T-helper 1 cell (primary cell): ENCODE data around the gene ORC5.
"Not testable (repeated sequence)": the region's sequence is repeated elsewhere in the genome, so short reads cannot be mapped to it uniquely, and the experiment has no call there.

ENCODE experiments used
- DNase-seq, 5 donors: peaks; one replicate each; pipeline ENCODE4 v3.0.0-alpha.2; 2012 to 2020

Gene ORC5

DNA sequence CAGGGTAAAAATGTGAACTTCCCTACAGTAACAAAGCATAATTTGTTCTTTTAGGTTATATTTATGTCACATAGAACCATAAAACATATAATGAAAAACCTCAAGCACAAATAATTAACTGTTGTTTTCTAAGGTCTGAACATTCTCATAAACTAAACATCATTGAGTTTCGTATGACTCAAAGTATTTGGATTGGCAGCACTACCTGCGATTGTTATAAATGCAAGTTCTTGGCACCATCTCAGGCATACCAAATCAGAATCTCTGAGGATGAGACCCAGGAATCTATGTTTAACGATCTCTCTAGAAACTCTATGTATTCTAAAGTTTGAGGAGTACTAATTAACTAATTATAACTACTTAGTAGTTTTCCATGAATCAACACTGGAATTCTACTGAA lies 22.5 kb downstream of the ORC5 start:
- no peak for DNase-seq

DNA sequence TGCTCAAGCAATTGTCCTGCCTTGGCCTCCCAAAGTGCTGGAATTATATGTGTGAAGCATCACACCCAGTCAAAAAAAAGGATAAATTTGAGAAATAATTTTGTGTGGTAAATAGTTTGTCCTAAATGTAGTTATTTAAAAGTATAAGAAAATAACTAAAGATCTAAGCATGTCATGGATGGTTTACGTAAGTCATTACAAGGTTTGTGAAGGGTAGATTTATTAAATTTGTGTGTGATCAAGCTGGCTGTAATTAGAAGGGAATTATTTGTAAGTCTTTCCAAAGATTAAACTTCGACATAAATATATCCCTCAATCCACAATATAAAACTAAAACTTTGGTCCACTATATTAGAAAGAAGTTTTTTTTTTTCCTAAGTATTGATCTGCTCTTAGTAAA lies 28.6 kb downstream of the ORC5 start:
- no peak for DNase-seq

DNA sequence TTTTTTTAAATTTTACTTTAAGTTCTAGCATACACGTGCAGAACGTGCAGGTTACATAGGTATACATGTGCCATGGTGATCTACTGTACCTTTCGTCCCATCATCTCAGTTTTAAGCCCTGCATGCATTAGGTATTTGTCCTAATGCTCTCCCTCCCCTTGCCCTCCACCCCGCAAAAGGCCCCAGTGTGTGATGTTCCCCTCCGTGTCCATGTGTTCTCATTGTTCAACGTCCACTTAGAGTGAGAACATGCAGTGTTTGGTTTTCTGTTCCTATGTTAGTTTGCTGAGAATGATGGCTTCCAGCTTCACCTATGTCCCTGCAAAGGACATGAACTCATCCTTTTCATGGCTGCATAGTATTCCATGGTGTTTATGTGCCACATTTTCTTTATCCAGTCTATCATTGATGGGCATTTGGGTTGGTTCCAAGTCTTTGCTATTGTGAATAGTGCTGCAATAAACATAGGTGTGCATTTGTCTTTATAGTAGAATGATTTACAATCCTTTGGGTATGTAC lies 30.2 kb downstream of the ORC5 start:
- not testable (repeated sequence) for DNase-seq

DNA sequence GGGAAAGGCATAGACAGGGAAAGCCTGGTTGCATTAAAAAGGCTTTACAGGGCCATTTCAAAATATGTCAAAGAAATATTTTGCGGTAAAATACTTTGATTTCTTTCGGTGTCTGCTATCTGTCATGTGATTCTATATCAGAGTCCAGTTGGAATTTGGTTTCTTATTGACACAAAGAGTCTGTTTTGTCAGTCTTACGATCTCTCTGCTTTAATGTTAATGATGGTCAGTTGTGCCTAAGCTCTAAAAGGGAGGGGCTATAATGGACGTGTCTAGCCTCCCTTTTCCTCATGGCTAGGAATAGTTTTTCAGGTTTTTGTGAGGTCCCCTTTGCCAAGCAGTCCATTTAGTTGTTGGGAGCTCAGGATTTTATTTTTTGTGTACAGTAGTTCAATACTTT lies 31.5 kb downstream of the ORC5 start:
- no peak for DNase-seq

DNA sequence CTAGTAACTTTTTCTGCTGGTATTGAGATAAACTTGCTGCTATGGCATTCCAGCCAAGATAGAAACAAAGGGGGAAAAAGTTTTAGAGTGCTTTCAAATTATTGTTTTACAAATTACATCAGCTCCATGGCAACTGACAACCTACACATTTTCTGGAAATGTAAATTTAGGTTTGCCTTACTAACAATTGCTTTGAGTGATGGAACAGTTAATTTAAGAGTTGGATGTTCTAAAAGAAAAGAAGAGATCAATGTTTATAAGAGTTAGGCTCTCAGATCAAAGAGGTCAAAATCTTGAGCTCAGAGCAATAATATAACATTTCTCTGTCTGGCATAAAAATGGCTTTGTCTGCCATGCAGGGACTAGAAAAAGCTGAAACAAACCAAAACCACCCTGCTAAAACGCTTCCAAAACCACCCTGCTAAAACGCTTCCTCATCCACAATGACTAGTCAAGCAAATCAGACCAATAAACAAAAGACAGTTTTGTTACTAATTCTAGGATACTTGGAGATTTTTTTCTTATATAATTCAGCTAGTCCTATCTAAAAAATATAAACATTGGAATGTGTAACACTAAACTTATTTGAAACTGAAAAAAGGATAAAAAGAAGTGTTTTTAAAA lies 32.3 kb downstream of the ORC5 start:
- DNase-seq = no peak

DNA sequence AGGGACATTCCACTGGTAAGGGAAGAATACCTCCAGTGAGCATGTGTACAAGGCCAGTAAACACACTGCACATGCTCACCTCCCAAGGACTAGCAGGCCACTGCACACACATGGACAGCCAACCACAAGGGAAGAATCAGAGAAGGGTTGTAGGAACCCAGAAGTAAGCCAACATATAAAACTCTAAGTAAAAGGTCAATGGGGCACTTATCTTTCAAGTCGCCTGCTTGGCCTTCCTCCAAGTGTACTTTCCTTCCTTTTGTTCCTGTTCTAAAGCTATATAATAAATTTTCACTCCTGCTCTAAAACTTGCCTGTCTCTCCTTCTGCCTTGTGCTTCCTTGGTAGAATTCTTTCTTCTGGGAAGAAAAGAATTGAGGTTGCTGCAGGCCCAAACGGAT lies 33.0 kb downstream of the ORC5 start:
- DNase-seq = no peak

DNA sequence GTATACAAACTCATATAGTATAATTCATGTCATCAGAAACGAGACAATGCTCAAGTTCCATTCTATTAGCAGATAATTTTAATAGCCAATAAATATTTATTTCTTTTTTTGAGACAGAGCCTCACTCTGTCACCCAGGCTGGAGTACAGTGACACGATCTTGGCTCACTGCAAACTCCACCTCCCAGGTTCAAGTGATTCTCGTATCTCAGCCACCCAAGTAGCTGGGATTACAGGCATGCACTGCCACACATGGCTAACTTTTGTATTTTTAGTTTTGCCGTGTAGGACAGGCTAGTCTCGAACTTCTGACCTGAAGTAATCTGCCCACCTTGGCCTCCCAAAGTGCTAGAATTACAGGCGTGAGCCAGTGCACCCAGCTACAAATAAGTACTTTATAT lies 45.7 kb downstream of the ORC5 start:
- no peak for DNase-seq

DNA sequence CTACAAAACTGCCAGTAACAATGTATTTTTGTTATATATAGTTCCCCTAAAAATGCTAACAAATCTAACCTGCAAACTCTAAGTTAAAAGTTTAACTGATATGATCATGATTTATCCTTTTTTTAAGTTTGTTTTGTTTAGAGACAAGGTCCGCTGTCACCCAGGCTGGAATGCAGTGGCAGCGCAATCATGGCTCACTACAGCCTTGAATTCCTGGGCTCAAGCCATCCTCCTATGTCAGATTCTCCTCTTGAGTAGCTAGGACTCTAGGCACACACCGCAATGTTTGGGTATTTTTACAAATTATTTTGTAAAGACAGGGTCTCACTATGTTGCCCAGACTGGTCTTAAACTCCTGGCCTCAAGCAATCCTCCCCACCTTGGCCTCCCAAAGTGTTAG lies 46.6 kb downstream of the ORC5 start:
- DNase-seq = no peak

DNA sequence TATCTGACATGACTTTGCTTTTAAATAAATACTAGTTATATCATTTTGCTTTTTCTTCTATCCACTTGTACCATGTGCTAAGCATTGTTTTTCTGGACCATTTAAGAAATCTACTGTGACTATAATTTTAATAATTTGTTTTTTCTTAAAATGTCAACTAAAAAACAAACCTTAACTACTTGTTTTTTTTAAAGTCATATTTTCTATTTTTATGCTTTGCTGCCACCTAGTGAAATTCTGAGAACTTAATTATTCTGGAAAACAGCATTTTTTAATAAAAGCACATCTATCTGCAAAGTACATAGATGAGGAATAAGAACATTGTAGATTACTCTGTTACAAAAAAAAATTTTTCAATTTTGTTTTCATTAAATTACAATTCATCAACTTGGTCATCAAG lies 47.4 kb downstream of the ORC5 start:
- no peak for DNase-seq

DNA sequence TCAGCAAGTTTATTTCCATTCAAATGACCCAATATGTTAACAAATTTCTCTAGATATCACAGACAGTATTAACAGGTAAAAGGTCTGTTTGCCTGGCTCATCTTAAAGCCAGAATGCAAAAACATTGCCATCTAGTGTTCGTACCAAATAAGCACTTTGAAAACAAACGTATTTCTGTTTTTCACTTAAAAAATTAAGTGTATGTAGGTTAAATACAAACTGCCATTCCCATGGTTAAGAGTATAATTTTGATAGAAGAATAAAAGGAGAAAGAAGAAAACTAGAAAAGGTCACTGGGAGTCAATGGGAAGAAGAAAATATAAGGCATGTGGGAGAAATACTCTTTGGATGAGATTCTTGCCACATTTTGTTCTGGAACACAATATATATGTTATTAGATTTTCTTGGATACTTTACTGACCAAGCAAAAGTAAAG lies 51.0 kb downstream of the ORC5 start:
- DNase-seq = peak in 1 of 5 donors; percentile 8

DNA sequence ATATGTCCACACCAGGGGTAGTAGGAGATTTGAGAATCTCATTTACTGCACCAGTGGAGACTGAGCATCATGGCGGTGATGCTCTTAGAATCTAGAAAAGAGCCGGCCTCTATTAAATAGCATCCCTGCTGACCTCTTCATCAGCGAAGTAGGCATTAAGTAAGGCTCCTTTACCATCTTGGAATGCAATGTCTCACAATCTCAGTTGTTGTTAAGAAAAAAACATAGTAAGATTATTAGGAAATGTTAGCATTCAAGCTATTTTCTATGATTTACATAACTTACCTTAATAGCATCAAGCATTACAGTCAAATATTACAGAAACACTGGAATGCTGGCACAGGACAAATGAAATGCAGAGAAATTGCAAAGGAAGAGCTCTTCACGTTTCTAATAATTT lies 54.5 kb downstream of the ORC5 start:
- no peak for DNase-seq

DNA sequence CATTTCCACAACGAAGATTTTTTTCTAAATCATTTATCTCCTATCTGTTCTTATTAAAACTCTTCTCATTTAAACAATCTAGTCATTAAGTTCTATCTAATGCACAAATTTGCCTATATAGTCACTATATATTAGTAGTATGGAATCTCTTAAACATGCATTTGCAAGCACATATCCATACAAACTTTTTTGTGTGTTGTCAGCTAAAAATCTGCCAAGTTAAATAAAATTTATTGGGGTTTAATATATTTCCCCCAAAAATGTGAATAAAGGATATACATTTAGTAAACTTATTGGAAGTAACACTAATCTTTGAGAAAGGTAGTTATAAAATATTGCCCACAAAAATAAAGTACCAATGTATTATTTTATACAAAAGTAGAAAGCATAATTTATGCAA lies 55.3 kb downstream of the ORC5 start:
- no peak for DNase-seq

DNA sequence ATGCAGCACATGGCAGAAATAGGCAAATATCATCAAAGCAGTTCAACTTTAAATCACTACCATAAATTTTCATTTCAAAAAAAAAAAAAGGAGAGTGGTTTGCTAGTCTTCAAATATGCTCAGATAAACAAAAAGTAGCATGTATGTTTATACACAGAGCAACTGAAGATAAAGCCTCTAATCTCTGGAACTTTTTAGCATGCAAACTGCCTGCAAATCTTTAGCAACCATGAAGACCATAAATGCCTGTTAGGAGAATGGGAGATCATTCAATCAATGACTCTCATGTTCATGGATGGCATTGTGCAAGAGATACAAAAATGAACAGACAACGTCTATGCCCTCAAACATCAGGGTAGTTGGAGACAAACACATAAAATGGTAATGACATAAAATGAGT lies 57.3 kb downstream of the ORC5 start:
- DNase-seq = no peak

DNA sequence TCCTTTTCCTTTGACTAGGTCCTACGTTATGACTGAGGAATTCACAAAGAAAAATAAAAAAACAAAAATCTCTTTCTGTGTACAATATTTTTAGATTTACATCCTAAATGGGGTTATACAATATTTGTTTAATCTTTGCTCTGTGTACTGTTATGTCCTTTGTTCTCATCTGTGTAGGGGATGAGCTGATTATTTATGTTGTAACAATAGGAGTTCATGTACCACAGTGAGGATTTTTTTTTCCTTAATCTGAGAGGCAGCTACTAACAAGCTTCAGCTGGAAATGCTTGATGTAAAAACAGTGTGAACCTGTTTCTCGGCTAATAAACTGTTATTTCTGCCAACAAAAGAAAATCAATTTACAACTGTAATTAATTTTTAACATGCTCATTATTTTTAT lies 58.0 kb downstream of the ORC5 start:
- no peak for DNase-seq

DNA sequence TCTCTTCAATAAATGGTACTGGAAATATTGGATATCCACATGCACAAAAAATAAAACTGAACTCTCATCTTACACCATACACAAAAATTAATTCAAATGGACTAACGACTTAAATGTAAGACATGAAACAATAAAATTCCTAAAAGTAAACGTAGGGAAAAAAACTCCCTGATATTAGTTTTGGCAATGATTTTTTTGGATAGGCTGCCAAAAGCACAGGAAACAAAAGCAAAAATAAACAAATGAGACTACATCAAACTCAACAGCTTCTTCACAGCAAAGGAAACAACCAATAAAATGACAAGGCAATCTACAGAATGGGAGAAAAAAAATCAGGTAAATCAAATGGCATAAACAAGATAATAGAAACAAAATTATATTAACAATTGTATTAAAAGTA lies 65.7 kb downstream of the ORC5 start:
- DNase-seq = no peak

DNA sequence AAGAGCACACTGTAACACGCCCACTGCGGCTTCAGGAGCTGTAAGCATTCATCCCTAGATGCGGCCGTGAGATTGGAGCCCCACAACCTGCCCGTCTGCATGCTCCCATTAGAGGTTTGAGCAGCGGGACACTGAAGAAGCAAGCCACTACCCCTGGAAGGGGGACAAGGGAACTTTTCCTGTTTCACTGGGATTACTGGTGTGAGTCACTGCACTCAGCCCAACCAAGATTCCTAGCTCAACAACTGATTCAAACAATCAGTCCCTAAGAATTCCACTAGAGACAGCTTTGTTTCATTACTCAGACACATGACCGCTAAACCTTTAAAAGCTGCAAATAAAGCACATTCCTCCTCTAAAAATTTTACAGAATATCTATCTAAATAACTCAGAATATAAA lies 69.8 kb downstream of the ORC5 start:
- DNase-seq = no peak

DNA sequence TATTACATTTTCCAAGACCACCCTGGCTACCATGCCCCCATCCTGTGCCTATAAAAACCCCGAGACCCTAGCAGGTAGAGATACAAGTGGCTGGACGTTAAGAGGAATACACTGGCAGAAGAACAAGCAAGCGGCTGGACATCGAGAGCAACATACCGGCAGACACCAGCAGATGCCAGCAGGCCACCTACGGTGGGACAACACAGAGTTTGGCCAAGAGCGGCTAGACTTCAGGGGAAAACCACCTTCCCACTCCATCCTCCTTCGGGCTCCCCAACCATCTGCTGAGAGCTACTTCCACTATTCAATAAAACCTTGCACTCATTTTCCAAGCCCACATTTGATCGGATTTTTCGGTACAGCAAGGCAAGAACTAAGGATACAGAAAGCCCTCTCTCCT lies 70.3 kb downstream of the ORC5 start:
- no peak for DNase-seq

DNA sequence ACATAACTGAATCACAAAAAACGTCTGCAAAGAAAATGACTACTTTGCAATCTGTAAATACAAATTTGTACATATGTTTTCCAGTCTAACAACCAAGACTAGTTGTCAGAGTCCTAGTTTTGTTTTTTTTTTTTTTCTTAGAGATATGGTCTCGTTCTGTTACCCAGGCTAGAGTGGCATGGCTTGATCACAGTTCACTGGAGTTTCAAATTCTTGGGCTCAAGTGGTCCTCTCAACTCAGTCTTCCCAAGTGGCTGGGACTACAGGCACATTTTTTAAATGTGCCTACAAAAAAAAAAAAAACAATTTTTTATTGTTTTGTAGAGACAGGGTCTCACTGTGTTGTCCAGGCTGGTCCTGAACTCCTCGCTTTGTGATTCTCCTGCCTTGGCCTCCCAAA lies 70.8 kb downstream of the ORC5 start:
- no peak for DNase-seq

DNA sequence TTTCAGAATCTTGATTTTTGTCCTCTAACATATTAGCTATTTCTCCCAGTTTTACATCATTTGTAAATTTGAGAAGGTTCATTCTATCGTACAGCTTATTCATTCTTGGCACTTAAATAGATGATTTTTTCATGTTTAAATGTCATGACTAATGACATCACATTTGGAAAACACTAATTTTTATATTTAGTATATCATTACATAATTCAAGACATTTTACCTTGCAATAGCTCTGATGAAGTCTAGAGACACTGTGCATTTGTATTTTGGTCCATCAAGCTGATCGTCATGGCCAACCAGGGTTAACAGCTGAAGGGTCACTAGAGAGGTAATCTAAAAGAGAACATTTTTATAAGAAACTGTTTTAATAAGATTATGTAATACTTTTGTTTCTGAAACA lies 71.3 kb downstream of the ORC5 start:
- no peak for DNase-seq

DNA sequence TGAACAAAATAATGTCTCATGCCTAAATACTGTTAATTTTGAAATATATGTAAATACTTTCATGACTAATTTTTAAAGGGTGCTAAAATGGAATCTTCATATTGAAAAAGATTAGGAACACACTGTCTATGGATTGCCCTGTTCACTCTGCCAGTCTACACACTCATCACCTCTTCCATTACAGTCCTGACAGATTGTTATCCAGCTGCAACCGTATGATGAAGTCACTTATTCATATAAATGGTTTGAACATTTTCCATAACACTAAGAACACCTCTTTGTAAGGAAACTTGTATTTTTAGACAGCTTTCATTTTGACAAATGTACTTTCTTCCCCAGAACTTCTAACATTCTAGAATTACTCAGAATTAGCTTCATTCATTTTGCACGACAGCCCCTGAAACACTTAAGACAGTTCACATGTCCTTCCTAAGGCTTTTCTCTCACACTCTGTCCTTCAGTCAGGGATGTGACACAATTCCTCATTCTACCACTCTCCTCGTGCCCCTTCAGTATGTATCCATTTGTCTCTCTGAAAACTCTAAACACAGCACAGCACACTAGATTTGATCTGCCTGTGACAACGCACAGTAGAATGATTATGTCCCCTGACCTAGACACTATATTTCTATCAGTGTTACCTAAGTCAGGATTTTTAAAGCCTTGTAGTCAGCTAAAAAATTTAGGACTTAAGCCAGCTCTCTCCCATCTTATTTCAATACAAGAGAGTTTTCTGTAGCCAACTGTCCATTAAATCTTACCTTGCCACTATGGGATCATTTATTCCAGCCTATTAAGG lies 71.9 kb downstream of the ORC5 start:
- DNase-seq = peak in 1 of 5 donors; percentile 4

DNA sequence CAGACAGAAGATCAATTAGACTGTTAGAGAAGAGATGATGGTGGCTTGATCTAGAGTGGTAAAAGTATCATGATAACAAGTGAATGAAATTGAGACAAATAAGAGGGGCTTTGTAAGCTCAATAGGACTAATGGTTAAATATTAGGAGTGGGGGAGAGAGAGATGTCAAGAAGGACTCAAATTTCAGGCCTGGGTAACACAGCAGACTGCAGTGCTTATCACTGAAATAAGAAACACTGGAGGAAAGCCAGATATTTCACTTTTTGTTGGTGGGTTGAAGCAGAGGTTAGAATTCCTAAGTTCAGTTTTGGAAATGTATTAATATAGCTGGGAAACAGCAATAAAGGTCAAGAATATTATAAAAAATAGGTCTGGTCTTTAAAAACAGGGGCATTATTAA lies 74.6 kb downstream of the ORC5 start:
- DNase-seq = no peak

DNA sequence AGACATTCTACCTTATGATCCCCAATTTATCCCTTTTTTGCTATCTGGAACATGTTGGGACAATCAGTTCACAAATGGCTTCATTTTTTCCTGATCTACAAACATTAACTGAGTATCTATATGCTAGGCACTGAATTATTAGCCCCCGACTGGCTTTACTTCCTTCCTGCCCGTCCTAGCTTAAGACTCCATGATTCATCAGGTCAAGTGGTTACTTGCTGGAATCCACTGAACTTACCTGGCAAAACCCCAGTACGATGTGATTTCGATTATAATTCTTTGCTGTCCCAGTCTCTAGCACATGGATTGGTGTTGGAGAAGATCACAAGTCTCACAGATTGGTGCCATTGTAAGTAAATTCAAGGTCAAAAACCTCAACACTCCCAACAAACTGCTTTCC lies 77.1 kb downstream of the ORC5 start:
- DNase-seq = no peak

DNA sequence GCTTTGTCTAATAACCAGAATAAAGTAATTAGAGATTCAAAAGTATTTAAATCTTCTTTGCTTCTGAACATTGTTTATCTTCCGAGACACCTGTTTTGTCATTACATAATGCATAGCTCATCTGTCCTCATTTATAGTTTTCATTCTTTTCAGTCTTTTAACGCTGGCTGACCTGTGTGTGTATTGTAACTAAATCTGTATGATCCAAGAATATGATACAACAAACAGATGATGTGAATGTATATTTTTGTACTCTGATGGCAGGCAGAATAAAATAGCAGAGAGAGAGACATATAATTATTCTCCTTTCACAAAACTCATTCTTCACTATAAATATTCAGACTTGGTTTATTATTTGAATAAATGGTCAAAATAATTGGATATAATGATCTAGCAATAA lies 80.6 kb downstream of the ORC5 start:
- DNase-seq = no peak

DNA sequence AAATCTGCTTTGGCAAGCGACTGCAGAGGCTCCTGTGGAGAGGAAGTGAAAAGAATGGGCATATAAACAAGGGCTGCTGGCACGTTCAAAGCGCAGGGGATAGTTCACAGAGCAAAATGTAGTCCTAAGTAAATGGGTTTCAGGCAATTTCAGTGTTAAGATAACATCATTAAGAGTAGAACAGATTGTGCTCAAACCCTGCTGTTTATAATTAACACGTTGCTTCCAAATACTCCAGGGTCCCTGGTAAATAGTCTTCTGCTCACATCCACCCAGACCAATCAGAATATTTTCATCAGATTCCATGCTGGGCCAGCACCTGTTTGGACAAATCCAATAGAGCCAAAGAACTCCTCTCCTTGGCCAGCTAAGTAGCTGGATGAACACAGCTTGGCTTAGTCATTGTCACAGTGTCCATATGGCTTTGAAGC lies 81.4 kb downstream of the ORC5 start:
- DNase-seq = no peak
